OCI-M2 (cell line): ENCODE data around the gene RNF212B.

Experiments used
- DNase-seq: peaks from one replicate; lab custom pipeline; 2025; ENCODE audit not compliant: unreplicated experiment; lab: John Stamatoyannopoulos, UW

The RNF212B gene

GRCh38 chr14:23319746-23320583, 82.2 kb downstream of the RNF212B start:
- no peak for DNase-seq

GRCh38 chr14:23320584-23321571, 83.1 kb downstream of the RNF212B start, which contains the start of gene PABPN1:
Gene PABPN1 (plus strand): TSS chr14:23321457. CDS start chr14:23321470, 13 bp downstream.
- peak; percentile 99 for DNase-seq

GRCh38 chr14:23321572-23322547, 84.1 kb downstream of the RNF212B start:
- no peak for DNase-seq
